GM19372 (cell line): Measurements from ENCODE around the gene CENPT.
"Not testable (repeated sequence)": the region's sequence is repeated elsewhere in the genome, so short reads cannot be mapped to it uniquely, and the experiment has no call there.

Experiments used
- ATAC-seq: cut with Tn5 transposase; IDR thresholded peaks from one replicate; pipeline ENCODE4 v1.9.1; 2021; ENCODE audit warnings: mild to moderate bottlenecking, low read depth, moderate library complexity; ENCODE audit not compliant: unreplicated experiment

Gene CENPT

DNA sequence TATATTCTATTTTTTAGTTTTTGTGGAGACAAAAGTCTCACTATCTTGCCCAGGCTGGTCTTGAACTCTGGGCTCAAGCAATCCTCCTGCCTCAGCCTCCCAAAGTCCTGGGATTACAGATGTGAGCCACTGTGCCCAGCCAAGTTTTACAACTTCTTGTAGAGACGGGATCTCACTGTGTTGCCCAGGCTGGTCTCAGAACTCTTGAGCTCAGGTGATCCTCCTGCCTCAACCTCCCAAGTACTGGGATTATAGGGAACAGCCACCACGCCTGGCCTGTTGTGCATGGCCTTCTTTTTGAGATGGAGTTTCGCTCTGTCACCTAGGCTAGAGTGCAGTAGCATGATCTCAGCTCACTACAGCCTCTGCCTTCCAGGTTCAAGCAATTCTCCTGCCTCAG is 6.2 kb upstream of the CENPT start:
- no peak for ATAC-seq

DNA sequence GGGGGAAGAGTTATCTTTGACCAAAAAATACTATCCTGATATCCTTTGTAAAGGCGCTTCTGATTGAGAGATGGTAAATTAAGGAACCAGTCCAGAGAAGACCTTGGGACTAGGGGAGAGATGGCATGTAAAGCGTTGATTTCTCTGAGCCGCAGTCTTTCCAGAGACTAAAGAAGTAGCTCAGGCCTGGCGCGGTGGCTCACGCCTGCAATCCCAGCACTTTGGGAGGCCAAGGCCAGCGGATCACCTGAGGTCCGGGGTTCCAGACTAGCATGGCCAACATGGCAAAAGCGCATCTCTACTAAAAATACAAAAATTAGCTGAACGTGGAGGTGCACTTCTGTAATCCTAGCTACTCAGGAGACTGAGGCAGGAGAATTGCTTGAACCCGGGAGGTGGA is 625 bp upstream of the CENPT start:
- ATAC-seq, result no peak

GRCh38 chr16:67846320-67847063 is 1.0 kb downstream of the CENPT start, which contains the start of gene NUTF2:
Gene NUTF2, plus strand, starts transcription at chr16:67846933. Its CDS starts 18,198 bp downstream, at chr16:67865131.
- ATAC-seq, result peak; percentile 50

DNA sequence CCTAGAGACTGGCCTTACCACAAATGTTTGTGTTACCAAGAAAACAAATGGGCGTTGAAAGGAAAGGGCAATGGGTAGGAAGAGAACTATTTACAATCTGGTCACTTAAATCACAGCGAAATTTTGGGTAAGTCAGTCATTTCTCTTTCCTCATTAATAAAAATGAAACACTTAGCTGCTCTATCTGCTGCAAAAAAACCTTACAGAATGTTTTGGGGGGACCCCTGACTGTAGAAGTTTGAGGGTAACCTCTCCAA is 1.5 kb downstream of the CENPT start:
- ATAC-seq, result no peak

GRCh38 chr16:67845291-67846062 is 2.0 kb downstream of the CENPT start:
- no peak for ATAC-seq

DNA sequence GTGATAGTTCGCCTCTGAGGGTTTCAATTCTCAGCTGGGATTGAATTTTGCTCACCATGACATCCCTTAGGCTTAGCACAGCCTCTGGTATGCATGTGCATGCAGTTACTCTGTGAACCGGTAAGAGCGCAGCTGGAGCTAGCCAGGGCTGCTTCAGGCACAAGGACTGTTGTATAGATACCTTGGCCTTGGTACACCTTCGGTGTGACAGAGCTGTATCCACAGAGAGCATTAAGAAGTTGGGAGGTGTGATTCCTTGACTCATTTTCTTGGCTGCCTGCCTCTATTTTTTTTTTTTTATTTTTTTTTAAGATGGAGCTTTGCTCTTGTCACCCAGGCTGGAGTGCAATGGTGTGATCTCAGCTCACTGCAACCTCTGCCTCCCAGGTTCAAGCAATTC is 3.0 kb downstream of the CENPT start:
- ATAC-seq, result no peak

GRCh38 chr16:67843343-67843765 is 4.1 kb downstream of the CENPT start:
- no peak for ATAC-seq

- ATAC-seq, result peak; percentile 16
Observed at GRCh38 chr16:67842509-67843342, 4.8 kb downstream of the CENPT start.

- peak; percentile 44 for ATAC-seq
Observed at GRCh38 chr16:67841816-67842508, 5.5 kb downstream of the CENPT start, which contains the start of gene THAP11. Gene THAP11, plus strand, starts transcription at chr16:67842320. Its CDS starts 235 bp downstream, at chr16:67842555.

GRCh38 chr16:67841198-67841815 is 6.2 kb downstream of the CENPT start:
- ATAC-seq, result no peak

GRCh38 chr16:67837811-67838210 is 9.7 kb downstream of the CENPT start:
- ATAC-seq, result no peak

- ATAC-seq, result not testable (repeated sequence)
Observed at GRCh38 chr16:67837190-67837589, 10.3 kb downstream of the CENPT start.

DNA sequence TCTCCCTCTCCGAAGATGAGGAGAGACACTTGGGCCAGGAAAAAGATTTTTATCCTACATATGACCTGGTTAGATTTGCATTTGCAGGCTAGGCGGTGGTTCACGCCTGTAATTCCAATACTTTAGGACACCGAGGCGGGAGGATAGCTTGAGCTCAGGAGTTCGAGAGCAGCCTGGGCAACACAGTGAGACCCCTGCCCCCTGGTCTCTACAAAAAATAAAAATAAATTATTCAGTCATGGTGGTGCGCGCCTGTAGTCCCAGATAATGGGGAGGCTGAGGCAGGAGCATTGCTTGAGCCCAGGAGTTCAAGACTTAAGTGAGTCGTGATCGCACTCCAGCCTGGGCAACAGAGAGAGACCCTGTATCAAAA is 13.3 kb downstream of the CENPT start:
- ATAC-seq, result no peak

DNA sequence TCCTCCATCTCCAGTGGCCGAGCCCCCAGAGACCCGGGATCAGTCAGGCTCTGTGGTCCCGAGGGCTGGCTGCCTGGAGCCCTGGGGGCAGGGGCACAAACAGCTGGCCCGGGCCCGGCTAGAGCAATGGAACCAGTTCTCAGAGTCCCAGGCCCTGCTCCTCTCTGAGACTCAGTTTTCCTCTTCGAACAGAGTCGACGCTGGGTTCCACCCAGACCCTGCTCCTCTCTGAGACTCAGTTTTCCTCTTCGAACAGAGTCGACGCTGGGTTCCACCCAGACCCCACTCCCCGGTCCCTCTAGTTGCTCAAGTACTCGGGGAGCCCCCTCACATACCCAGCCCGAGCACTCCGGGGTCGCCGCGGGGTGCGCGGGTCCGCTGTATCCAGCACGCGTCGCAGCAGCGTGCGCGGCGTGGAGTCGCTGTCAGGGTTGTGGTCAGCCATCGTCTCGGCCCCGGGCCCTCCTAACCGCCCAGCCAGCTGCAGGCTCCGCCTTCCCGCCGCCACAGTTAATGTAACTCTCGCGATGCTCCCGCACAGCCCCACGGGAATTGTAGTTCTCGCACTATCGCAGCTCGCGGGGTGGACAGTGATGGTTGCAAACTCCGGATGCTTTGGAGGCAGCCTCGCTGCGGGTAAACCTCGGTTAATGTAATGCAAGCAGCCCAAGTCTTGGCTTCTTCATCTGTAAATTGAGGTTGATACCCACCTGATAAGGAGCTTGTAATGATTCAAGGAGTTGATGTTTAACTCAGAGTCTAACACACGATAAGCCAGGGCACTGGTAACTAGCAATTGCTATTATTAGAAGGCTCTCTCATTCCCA is 13.9 kb downstream of the CENPT start:
- peak; percentile 97 for ATAC-seq

DNA sequence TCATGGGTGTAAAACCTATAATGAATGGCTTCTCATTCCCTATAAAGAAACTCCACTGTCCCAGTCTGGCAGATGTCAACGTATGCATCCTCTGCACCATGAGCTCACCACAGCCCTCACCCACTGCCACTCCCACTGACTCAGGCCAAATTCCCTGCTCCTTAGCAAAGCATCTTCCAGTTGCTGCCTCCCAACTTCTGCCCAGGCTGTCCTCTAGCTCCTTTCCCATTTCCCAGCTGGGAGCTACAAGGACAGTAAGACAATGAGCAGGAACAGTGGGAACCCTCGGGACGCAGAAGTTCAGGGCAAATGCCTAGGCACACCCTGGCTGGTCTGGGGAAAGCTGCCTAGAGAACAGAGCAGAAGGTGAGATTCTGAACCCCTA is 14.5 kb downstream of the CENPT start:
- ATAC-seq, result no peak

DNA sequence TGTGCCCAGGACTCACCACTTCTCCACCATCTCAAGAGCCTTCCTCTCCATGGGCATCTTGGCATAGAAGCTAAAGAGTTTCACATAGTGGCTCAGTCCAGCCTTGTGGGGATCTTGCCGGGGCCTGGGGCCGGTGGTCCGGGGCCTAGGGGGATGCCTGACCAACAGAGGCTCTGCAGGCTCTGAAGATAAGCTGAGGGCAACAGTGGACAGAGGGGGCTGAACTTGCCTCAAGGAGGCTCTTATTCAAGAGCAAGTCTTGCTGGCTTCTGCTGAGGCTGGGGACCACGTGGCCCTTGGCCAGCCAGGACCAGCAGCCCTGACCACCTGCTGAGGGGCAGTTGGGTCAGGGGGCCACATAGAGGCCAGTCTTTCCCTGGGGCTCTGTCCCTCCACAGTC is 18.8 kb downstream of the CENPT start:
- ATAC-seq, result no peak

DNA sequence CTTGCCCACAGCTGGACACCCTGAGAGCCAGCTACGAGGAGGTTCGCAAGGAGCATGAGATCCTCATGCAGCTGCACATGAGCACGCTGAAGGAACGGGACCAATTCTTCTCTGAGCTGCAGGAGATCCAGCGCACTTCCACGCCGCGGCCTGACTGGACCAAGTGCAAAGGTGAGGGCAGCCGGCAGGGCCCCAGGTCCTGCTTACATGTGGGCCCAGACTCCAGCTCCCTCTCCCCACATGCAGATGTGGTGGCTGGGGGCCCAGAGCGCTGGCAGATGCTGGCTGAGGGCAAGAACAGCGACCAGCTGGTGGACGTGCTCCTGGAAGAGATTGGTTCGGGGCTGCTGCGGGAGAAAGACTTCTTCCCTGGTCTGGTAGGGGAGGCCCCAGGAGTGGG is 21.6 kb downstream of the CENPT start:
- ATAC-seq, result no peak

- no peak for ATAC-seq
Observed at GRCh38 chr16:67825119-67825518, 22.4 kb downstream of the CENPT start.

GRCh38 chr16:67822511-67822910 is 25.0 kb downstream of the CENPT start:
- ATAC-seq, result no peak
